Measurements from ENCODE around the gene ESRRA. TPM values are rescaled to one million over a fixed set of nuclear protein-coding genes. Genes with fewer than 3 reads are reported as not detected.

The ESRRA gene
- polyA plus RNA-seq, 1 experiment, result 5.5 TPM

GRCh38 chr11:64266339-64266738 lies 39.0 kb upstream of the ESRRA start:
- CTCF ChIA-PET, result no interaction called here
- no peak for DNase-seq (ENCODE audit: low read depth, low spot score)
- Histone ChIP-seq H3K9me3 (ENCODE audit: control insufficient read depth, insufficient read depth, low read length) (no peaks in the 10 kb centered on the region; the same call in 1 of the 2 replicates), H3K4me3 (ENCODE audit: low read depth, low read length) (no peak overlapping the region), H3K27ac (ENCODE audit: low read depth, low read length) (no peak overlapping the region), H3K27me3 (ENCODE audit: control insufficient read depth, insufficient read depth, low read length) (no peaks in the 10 kb centered on the region)
- no peak for TF ChIP-seq CTCF (IDR thresholded peaks at IDR 0.05; ENCODE audit: low read depth, low read length)
- POLR2A ChIA-PET, result interaction anchor here (0.6 kb wide), 1 partner anchor 574 kb away, joined by 3 read pairs; no protein-coding TSS in a partner anchor

DNA sequence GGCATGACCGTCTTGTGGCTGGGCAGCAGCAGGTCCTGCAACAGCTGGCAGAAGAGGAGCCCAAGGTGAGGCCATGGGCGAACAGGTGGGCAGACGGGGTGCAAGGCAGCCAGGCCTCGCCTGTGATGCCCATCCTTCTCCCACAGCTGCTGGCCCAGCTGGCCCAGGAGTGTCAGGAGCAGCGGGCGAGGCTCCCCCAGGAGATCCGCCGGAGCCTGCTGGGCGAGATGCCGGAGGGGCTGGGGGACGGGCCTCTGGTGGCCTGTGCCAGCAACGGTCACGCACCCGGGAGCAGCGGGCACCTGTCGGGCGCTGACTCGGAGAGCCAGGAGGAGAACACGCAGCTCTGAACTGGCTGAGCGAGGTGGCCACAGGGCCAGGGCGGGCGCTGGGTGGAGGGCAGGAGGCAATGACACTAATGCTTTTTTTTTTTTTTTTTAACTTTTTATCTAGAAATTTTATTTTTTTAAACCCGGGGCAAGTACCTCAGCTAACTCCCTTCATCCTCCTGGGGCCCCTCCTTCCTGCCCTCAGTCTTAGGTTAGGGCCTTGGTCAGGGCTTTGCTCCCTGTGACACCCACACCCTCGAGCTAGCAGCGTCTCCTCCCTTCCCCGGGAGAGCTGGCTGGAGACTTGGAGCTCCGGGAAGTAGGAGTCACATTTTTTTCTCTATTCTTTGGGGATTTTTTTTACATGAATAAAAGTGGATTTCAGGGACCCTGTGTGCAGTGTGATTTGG lies 37.9 kb upstream of the ESRRA start:
- TF ChIP-seq CTCF (IDR thresholded peaks at IDR 0.05; ENCODE audit: low read depth, low read length), result no peak
- Histone ChIP-seq H3K9me3 (ENCODE audit: control insufficient read depth, insufficient read depth, low read length) (no peaks in the 10 kb centered on the region; the same call in 1 of the 2 replicates), H3K27ac (ENCODE audit: low read depth, low read length) (no peak overlapping the region), H3K4me3 (ENCODE audit: low read depth, low read length) (no peak overlapping the region), H3K27me3 (ENCODE audit: control insufficient read depth, insufficient read depth, low read length) (no peaks in the 10 kb centered on the region)
- DNase-seq (ENCODE audit: low read depth, low spot score), result no peak
- ChIA-PET CTCF (interaction anchor here (0.6 to 4.0 kb wide), 5 partner anchors 16 to 1437 kb away, joined by 3 to 23 read pairs (median 9); partner anchors contain the start of gene PLCB3), POLR2A (interaction anchor here (1.5 kb wide), 1 partner anchor 20 kb away, joined by 4 read pairs; the partner anchor contains the start of gene PPP1R14B)

GRCh38 chr11:64268025-64268892 lies 37.1 kb upstream of the ESRRA start:
- H3K27me3 ChIP-seq (ENCODE audit: control insufficient read depth, insufficient read depth, low read length), result no peaks in the 10 kb centered on the region
- peak overlapping the region; percentile 95 for H3K27ac ChIP-seq (ENCODE audit: low read depth, low read length)
- ChIA-PET POLR2A (interaction anchor here (0.7 to 4.1 kb wide), 6 partner anchors 10 to 83 kb away, joined by 3 to 28 read pairs (median 4); partner anchors contain the start of genes BAD, GPR137, PPP1R14B and STIP1), CTCF (interaction anchor here (0.5 to 4.0 kb wide), 7 partner anchors 17 to 87 kb away, joined by 3 to 23 read pairs (median 4); partner anchors contain the start of genes FKBP2 and PLCB3)
- no peaks in the 10 kb centered on the region; the same call in 1 of the 2 replicates for H3K9me3 ChIP-seq (ENCODE audit: control insufficient read depth, insufficient read depth, low read length)
- peak overlapping the region; percentile 66 for H3K4me3 ChIP-seq (ENCODE audit: low read depth, low read length)
- no peak for DNase-seq (ENCODE audit: low read depth, low spot score)
- no peak for TF ChIP-seq CTCF (IDR thresholded peaks at IDR 0.05; ENCODE audit: low read depth, low read length)

- ChIA-PET CTCF (interaction anchor here (0.5 to 4.0 kb wide), 4 partner anchors 18 to 86 kb away, joined by 3 to 23 read pairs (median 6); partner anchors contain the start of genes FKBP2 and PLCB3), POLR2A (interaction anchor here (0.7 to 4.1 kb wide), 7 partner anchors 11 to 83 kb away, joined by 3 to 28 read pairs (median 4); partner anchors contain the start of genes BAD, GPR137, PPP1R14B and STIP1)
- H3K27me3 ChIP-seq (ENCODE audit: control insufficient read depth, insufficient read depth, low read length), result no peaks in the 10 kb centered on the region
- peak overlapping the region; percentile 95 for H3K27ac ChIP-seq (ENCODE audit: low read depth, low read length)
- no peak for TF ChIP-seq CTCF (IDR thresholded peaks at IDR 0.05; ENCODE audit: low read depth, low read length)
- peak overlapping the region; percentile 66 for H3K4me3 ChIP-seq (ENCODE audit: low read depth, low read length)
- H3K9me3 ChIP-seq (ENCODE audit: control insufficient read depth, insufficient read depth, low read length), result no peaks in the 10 kb centered on the region; the same call in 1 of the 2 replicates
- DNase-seq (ENCODE audit: low read depth, low spot score), result no peak
Measured at GRCh38 chr11:64268893-64269539, 36.3 kb upstream of the ESRRA start.

All from AG04450 (cell line).